Measurements from ENCODE around the gene EMC6. TPM values are rescaled to one million over a fixed set of nuclear protein-coding genes. Genes with fewer than 3 reads are reported as not detected.
A peak's percentile ranks its signal among the peaks of the same experiment; 100 is the strongest.

The EMC6 gene
- total RNA-seq, 4 donors from 2014 or later: 8.5 to 25.3 (median 13.8) TPM

GRCh38 chr17:3636154-3636907 lies 32.3 kb upstream of the EMC6 start, which contains the start of the genes CTNS and SHPK:
CTNS (plus strand) TSS chr17:3636760; CDS start chr17:3640207, 3,447 bp downstream.
SHPK (minus strand) TSS chr17:3636250; CDS start chr17:3636219, 31 bp downstream.
- Histone ChIP-seq H3K27ac (peak within 1 kb of the TSS; percentile 72 to 94 (median 92)), H3K36me3 (peaks cover 0 to 31% of the 10 kb centered on the region in 2 donors), H3K4me1 (peaks cover 0 to 48% (median 19%) of the 10 kb centered on the region in 3 donors), H3K9me3 (no peaks in the 10 kb centered on the region), H3K27me3 (no peaks in the 10 kb centered on the region), H3K4me3 (peak within 1 kb of the TSS; percentile 59)
- peak; percentile 72 for TF ChIP-seq POLR2AphosphoS5 (IDR thresholded peaks at IDR 0.05)
- TF ChIP-seq CTCF (IDR thresholded peaks at IDR 0.05): no peak
- no peak for TF ChIP-seq EP300 (IDR thresholded peaks at IDR 0.05)
- peak; percentile 40 to 57 for TF ChIP-seq POLR2A (IDR thresholded peaks at IDR 0.05)
- WGBS, 2 donors (ENCODE audit: low coverage in 1 of 2): 0% methylated on average over 1 of the region's 68 CpGs; no CpG with 5 or more reads in 1 of the 2 donors
- ATAC-seq: peak; percentile 99

- H3K27ac ChIP-seq: peak overlapping the region; percentile 72 to 94 (median 92)
- H3K36me3 ChIP-seq: peaks cover 0 to 30% of the 10 kb centered on the region in 2 donors
- no peaks in the 10 kb centered on the region for H3K9me3 ChIP-seq
- peaks cover 0 to 48% (median 19%) of the 10 kb centered on the region in 3 donors for H3K4me1 ChIP-seq
- no peak for TF ChIP-seq POLR2A (IDR thresholded peaks at IDR 0.05)
- TF ChIP-seq EP300 (IDR thresholded peaks at IDR 0.05): no peak
- TF ChIP-seq POLR2AphosphoS5 (IDR thresholded peaks at IDR 0.05): no peak
- TF ChIP-seq CTCF (IDR thresholded peaks at IDR 0.05): no peak
- peak overlapping the region; percentile 59 for H3K4me3 ChIP-seq
- ATAC-seq: no peak
- H3K27me3 ChIP-seq: no peaks in the 10 kb centered on the region
- WGBS, 2 donors (ENCODE audit: low coverage in 1 of 2): 0 to 8% methylated on average over 4 to 8 of the region's 31 CpGs
Observed at GRCh38 chr17:3636908-3637373, 31.7 kb upstream of the EMC6 start.

- peaks cover 0 to 24% (median 11%) of the 10 kb centered on the region in 3 donors for H3K4me1 ChIP-seq
- TF ChIP-seq EP300 (IDR thresholded peaks at IDR 0.05): no peak
- TF ChIP-seq CTCF (IDR thresholded peaks at IDR 0.05): no peak
- TF ChIP-seq POLR2AphosphoS5 (IDR thresholded peaks at IDR 0.05): no peak
- TF ChIP-seq POLR2A (IDR thresholded peaks at IDR 0.05): no peak
- H3K36me3 ChIP-seq: peaks cover 0 to 50% of the 10 kb centered on the region in 2 donors
- ATAC-seq: no peak
- no peaks in the 10 kb centered on the region for H3K27me3 ChIP-seq
- no peaks in the 10 kb centered on the region for H3K9me3 ChIP-seq
- no peak overlapping the region for H3K4me3 ChIP-seq
- WGBS, 2 donors (ENCODE audit: low coverage in 1 of 2): 65 to 87% methylated on average over 3 to 5 of the region's 7 CpGs
- no peak overlapping the region for H3K27ac ChIP-seq
Observed at GRCh38 chr17:3639981-3640596, 28.5 kb upstream of the EMC6 start.

GRCh38 chr17:3641014-3641413 lies 27.6 kb upstream of the EMC6 start:
- ATAC-seq: no peak
- H3K36me3 ChIP-seq: peaks cover 0 to 55% of the 10 kb centered on the region in 2 donors
- H3K27me3 ChIP-seq: no peaks in the 10 kb centered on the region
- peaks cover 0 to 19% (median 11%) of the 10 kb centered on the region in 3 donors for H3K4me1 ChIP-seq
- no peak overlapping the region for H3K27ac ChIP-seq
- WGBS, 2 donors (ENCODE audit: low coverage in 1 of 2): 77% methylated on average over 2 of the region's 3 CpGs; no CpG with 5 or more reads in 1 of the 2 donors
- H3K9me3 ChIP-seq: no peaks in the 10 kb centered on the region
- H3K4me3 ChIP-seq: no peak overlapping the region
- TF ChIP-seq EP300 (IDR thresholded peaks at IDR 0.05): no peak
- no peak for TF ChIP-seq POLR2AphosphoS5 (IDR thresholded peaks at IDR 0.05)
- no peak for TF ChIP-seq CTCF (IDR thresholded peaks at IDR 0.05)
- no peak for TF ChIP-seq POLR2A (IDR thresholded peaks at IDR 0.05)

Data from gastroesophageal sphincter (tissue), 4 donors.